MG63 (cell line): ENCODE results near the gene SERAC1. TPM values are rescaled to one million over a fixed set of nuclear protein-coding genes. Genes with fewer than 3 reads are reported as not detected.

Experiments
- DNase-seq: peaks from one replicate; pipeline ENCODE4 v3.0.0-alpha.2; 2020
- H3K27me3 ChIP-seq: fragments of 250-450 bp; sonication (Bioruptor Pico); 2 replicates; pipeline ENCODE4 v1.5.1; 2020; ENCODE audit warnings: mild to moderate bottlenecking, moderate library complexity
- H3K36me3 ChIP-seq: fragments of 250-450 bp; sonication (Bioruptor Pico); 2 replicates; pipeline ENCODE4 v1.5.1; 2020; ENCODE audit warnings: mild to moderate bottlenecking, moderate library complexity
- H3K4me3 ChIP-seq: fragments of 250-450 bp; sonication (Bioruptor Pico); 2 replicates; pipeline ENCODE4 v1.5.1; 2020; ENCODE audit warnings: mild to moderate bottlenecking, moderate library complexity
- H3K9me3 ChIP-seq: fragments of 250-450 bp; sonication (Bioruptor Pico); 2 replicates; pipeline ENCODE4 v1.5.1; 2020; ENCODE audit warnings: mild to moderate bottlenecking, moderate library complexity
- total RNA-seq: library from RNA; depleted of rRNA; stranded (reverse); fragments of >200 nt; shearing (Covaris generic); gene quantifications from 2 replicates; pipeline ENCODE4 v1.2.3, GENCODE V29; 2014; ENCODE audit warnings: low replicate concordance

The SERAC1 gene
- total RNA-seq, 1 experiment from 2014 or later = 5.7 TPM

DNA sequence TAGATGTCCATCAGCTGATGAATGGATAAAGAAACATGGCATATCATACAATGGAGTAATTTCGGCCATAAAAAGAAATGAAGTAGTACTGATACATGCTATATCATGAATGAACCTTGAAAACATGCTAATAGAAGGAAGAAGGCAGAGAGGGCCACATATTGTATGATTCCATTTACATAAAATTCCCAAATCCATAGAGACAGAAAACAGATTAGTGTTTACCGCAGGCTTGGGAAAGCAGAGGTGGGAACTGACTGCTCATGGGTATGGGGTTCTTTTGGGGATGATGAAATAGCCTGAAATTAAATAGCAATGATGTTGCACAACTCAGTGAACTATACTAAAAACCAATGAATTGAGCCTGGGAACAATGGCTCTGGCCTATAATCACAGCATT, 58.3 kb downstream of the SERAC1 start:
- Histone ChIP-seq H3K27me3 (no peaks in the 10 kb centered on the region), H3K36me3 (peaks cover 24% of the 10 kb centered on the region), H3K4me3 (no peak overlapping the region), H3K9me3 (no peaks in the 10 kb centered on the region)
- no peak for DNase-seq

DNA sequence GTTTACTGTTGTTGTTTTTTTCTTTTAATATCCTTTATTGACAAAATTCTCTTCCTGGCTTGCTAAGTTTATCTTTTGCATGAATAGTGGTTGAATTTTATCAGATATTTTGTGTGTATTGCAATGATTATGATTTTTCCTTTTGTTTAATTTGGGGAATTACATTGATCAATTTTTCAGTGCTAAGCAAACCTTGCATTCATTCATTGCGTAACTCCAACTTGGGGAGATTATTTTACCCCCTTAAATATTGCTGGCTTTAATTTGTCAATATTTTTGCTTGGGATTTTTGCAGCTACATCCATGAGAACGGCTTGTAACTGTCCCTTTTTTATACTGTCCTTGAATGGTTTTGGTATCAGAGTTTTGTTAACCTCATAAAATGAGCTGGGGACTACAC, 63.4 kb downstream of the SERAC1 start:
- DNase-seq = no peak

DNA sequence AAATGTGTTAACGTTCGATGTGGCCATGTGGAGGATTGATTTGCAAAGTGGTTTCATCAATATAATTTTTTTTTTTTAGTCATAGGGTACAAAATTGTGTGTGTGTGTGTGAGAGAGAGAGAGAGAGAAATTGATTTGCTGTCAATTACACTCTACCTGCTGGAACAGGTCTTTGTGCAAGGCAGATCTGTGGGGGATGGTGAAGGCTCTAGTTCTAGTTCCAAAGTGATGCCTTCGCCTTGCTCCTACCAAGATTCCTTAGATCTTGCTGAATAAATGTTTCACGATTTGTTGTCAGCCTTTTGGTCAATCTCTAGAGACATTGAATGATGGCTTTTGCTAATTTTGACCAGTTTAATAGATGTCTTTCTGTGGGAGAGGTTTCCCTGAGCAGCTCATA, 64.8 kb downstream of the SERAC1 start:
- DNase-seq = no peak
- Histone ChIP-seq H3K36me3 (peaks cover 24% of the 10 kb centered on the region), H3K4me3 (no peak overlapping the region), H3K27me3 (no peaks in the 10 kb centered on the region), H3K9me3 (no peaks in the 10 kb centered on the region)

More for the DNA sequence above, 63.4 kb downstream of the SERAC1 start:
- Histone ChIP-seq H3K27me3 (no peaks in the 10 kb centered on the region), H3K4me3 (no peak overlapping the region), H3K9me3 (no peaks in the 10 kb centered on the region), H3K36me3 (peaks cover 20% of the 10 kb centered on the region)

DNA sequence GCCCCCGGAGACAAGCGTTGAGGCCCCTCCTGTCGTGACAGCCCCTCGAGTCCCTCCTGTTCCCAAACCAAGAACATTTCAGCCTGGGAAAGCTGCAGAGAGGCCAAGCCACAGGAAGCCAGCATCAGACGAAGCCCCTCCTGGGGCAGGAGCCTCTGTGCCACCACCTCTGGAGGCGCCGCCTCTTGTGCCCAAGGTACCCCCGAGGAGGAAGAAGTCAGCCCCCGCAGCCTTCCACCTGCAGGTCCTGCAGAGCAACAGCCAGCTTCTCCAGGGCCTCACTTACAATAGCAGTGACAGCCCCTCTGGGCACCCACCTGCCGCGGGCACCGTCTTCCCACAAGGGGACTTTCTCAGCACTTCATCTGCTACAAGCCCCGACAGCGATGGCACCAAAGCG, 72.4 kb downstream of the SERAC1 start:
- no peaks in the 10 kb centered on the region for H3K27me3 ChIP-seq

DNA sequence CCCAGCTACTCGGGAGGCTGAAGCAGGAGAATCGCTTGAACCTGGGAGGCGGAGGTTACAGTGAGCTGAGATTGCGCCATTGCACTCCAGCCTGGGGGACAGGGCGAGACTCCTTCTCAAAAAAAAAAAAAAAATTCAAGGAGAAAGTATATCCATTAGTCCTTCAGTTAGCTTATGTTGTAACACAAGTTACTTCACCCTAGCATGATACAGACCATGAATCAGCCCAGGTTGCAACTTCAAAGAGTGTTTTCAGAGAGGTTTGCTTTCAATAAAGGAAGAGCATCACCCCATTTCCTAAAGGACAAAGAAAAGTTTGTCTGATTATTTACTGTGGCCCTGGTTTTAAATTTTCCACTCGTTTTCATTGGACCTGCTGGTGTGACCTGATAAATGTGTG, 73.0 kb downstream of the SERAC1 start:
- Histone ChIP-seq H3K9me3 (no peaks in the 10 kb centered on the region), H3K36me3 (peaks cover 79% of the 10 kb centered on the region), H3K27me3 (no peaks in the 10 kb centered on the region), H3K4me3 (no peak overlapping the region)
- no peak for DNase-seq

More for the DNA sequence above, 72.4 kb downstream of the SERAC1 start:
- H3K36me3 ChIP-seq = peaks cover 76% of the 10 kb centered on the region
- H3K4me3 ChIP-seq = no peak overlapping the region
- no peak for DNase-seq
- H3K9me3 ChIP-seq = no peaks in the 10 kb centered on the region

DNA sequence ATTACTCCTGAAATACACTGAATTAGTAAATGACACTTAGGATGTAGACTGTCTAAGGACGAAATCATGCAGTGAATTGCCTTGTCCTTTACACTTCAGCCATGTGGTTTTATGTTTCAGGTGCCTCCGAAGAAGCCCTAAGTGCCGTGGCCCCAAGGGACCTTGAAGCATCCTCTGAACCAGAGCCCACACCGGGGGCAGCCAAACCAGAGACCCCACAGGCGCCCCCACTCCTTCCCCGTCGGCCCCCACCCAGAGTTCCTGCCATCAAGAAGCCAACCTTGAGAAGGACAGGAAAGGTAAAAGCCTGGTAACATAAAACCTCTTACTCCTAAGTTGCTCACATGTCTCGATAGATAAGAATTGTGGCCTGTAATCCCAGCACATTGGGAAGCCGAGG, 75.3 kb downstream of the SERAC1 start:
- Histone ChIP-seq H3K36me3 (peaks cover 83% of the 10 kb centered on the region), H3K9me3 (no peaks in the 10 kb centered on the region), H3K27me3 (no peaks in the 10 kb centered on the region), H3K4me3 (no peak overlapping the region)
- DNase-seq = no peak

DNA sequence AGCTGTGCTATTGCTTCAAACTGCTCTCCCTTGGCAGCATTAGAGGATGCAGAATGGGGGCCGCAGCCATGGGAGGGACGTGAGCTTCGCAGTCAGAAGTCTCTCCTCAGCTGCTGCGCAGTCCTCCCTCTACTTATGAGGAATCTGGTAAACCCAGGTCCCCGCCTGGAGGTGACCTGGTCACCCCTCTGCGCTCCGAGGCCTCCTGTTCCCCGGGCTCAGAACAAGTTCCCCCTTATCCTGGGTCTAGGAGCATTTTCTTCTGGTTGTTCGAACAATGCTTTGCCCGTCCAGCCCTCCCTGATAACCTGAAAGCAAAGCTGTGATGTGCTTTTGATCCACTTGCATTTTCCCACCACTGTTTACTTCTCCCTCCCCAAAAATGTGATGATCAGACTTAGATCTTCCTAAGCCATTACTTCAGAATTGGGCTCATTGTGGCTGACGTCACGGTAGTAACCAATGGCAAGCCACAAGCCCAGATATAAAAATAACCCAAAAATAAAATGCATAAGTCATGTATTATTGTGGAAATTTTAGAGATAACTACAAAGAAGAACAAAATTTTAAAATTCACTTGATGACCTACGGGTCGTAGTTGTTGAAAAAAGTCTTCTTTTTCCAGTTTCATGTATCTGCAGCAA, 80.7 kb downstream of the SERAC1 start:
- DNase-seq = no peak
- H3K9me3 ChIP-seq = no peaks in the 10 kb centered on the region
- H3K4me3 ChIP-seq = no peak overlapping the region
- H3K27me3 ChIP-seq = no peaks in the 10 kb centered on the region
- peaks cover 88% of the 10 kb centered on the region for H3K36me3 ChIP-seq

DNA sequence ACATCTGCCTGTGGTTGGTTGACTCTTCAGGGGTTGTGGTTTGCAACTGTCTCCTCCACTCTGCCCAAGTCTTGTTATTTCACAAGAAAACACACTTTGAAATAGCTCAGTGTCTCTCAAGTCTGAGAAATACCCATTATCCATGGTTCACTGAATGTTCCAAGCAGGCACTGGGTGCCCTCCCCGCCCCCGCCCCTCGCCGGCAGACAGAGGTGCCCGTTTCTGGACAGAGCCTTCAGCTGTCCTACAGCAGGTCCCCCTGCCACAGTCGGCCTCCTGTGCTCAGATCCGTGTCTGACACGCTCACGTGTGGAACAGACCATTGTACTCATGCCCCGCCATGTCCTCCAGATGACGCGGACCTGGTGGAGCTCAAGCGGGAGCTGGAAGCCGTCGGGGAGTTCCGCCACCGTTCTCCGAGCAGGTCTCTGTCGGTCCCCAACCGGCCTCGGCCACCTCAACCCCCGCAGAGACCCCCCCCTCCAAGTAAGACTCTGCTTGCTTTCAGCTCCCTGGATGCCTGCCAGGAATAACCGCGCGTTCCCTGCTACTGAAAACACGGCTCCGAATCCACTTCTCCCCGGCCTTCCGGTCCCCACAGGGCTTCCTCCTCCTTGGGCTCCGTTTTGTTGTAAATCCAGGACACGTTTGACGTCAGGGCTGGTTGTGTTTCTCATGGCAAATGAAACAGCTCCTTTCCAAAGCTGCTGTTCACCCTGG, 81.4 kb downstream of the SERAC1 start:
- Histone ChIP-seq H3K36me3 (peaks cover 86% of the 10 kb centered on the region), H3K27me3 (no peaks in the 10 kb centered on the region), H3K4me3 (no peak overlapping the region), H3K9me3 (no peaks in the 10 kb centered on the region)
- DNase-seq = no peak

DNA sequence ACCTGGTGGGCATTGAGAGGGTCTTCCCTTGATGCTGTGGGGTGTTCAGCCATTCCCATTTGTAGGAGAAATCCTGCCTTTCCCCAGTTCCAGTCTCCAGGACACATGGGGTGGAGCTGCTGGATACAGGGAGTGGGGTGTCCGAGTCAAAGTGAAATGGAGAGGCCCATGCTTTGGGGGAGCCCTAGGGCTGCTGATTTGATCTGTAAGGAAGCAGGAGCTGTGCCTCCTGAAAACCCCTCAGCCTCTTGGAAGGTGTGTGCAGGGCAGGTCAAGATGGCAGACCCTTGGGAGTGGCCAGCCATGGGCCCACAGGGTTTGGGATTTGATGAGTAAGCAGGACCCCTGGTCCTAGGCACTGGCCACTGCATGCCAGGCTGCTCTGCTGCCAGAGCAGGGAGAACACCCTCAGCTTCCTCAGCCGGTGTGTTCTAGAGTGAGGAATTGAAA, 82.0 kb downstream of the SERAC1 start:
- Histone ChIP-seq H3K36me3 (peaks cover 89% of the 10 kb centered on the region), H3K9me3 (no peaks in the 10 kb centered on the region), H3K27me3 (no peaks in the 10 kb centered on the region), H3K4me3 (no peak overlapping the region)
- DNase-seq = no peak

DNA sequence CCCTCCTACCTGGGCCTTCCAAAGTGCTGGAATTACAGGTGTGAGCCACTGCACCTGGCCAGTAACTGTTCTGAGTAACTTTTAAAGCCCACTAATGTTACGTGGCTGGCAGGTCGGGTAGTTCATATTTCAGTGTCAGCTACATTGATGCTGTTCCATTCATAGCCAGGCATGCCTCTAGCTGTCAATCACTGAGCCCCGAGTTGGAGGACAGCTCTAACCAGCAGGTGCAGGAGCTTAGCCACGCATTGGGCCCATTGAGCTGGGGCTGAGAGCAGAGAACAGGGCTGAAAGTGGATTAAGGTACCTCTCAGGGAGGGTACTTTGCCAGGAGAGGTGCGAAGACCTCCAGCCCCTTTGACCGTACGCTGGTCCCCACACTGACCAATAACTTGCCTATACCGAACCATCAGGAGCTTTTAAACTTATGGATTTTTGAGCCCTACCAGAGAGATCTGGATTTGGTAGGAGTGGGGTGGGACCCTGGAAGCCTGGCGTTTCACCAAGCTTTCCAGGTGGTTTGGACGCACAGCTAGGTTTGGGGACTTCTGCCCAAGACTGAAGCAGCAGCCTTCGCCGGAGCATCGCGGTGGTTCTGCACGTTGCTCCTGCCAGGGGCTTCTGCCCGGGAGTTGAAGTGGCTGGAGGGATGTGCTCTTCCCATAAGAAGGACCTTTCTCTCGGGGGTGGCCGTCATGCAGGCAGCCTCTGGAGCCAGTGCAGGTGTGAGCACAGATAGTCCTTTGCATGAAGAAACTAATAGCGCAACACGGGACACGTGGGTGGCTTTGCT, 82.6 kb downstream of the SERAC1 start:
- no peak for DNase-seq
- H3K27me3 ChIP-seq = no peaks in the 10 kb centered on the region
- H3K4me3 ChIP-seq = no peak overlapping the region
- H3K9me3 ChIP-seq = no peaks in the 10 kb centered on the region
- H3K36me3 ChIP-seq = peaks cover 90% of the 10 kb centered on the region

DNA sequence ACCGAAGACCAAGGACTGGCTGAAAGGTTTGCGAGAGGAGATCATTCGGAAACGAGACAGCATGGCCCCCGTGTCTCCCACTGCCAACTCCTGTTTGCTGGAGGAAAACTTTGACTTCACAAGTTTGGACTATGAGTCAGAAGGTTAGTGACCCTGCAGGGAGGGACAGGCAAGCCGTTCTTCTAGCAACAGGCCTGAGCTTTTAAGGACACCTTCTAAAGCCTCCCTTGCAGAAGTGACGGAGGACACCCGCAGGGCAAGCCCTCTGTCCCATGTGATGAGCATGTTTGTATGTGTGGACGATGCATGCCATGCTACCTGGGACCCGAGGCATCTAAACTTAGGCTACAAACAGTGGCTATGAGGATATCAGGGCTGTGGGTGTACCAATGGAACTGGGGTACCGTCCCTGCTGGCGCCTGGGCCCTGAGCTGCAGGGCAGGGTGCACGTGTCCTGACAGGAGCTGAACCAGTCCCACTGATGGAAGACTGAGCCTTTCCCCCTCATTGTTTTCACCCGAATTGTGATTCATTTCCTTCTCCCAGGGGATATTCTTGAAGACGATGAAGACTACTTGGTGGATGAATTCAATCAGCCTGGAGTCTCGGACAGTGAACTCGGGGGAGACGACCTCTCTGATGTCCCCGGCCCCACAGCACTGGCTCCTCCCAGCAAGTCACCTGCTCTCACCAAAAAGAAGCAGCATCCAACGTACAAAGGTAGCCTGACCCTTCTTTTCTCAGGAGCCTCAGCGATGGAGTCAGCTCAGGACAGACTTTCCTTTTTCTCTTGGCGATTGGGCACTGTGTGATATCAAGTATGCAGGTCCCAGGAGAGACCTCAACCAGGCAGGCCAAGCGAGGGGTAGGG, 84.4 kb downstream of the SERAC1 start:
- H3K36me3 ChIP-seq = peaks cover 88% of the 10 kb centered on the region
- DNase-seq = no peak
- no peaks in the 10 kb centered on the region for H3K27me3 ChIP-seq
- no peak overlapping the region for H3K4me3 ChIP-seq
- no peaks in the 10 kb centered on the region for H3K9me3 ChIP-seq

DNA sequence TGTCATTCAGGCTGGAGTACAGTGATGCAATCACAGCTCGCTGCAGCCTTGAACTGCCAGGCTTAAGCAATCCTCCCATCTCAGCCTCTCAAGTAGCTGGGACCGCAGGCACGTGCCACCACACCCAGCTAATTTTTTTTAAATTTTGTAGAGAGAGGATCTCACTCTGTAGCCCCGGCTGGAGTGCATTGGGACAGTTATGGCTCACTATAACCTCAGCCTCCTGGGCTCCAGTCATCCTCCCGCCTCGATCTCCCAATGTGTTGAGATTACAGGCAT, 86.5 kb downstream of the SERAC1 start:
- H3K9me3 ChIP-seq = no peaks in the 10 kb centered on the region
- no peak overlapping the region for H3K4me3 ChIP-seq
- peaks cover 91% of the 10 kb centered on the region for H3K36me3 ChIP-seq
- DNase-seq = no peak
- no peaks in the 10 kb centered on the region for H3K27me3 ChIP-seq

DNA sequence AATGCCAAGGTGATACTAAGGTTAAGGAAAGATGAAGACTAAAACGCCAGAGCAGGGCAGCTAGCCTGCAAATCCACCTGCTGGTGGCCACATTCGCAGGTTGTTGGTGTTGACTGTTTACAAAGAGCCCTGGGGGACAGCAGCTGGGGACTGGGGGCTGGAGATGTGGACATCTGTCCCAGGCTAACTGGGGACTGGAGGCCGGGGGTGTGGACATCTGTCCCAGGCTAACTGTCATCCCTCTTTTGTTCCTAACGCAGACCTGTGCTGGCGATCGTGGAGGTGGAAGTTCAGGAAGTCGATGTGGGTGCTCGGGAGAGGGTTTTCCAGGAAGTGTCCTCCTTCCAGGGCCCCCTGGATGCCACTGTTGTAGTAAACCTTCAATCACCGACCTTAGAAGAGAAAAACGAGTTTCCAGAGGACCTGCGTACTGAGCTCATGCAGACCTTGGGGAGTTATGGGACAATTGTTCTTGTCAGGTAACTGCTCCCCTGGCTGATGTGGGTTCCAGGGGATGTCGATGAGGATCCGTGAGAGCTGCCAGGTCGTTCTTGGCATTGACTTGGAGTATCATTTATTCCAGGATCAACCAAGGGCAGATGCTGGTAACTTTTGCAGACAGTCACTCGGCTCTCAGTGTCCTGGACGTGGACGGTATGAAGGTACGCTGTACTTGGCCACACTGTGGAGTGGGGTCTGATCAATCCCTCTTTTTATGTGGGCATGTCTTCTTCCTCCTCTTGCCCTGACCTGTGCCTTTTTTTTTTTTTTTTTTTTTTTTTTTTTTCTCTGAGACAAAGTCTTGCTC, 87.0 kb downstream of the SERAC1 start:
- no peak for DNase-seq
- no peaks in the 10 kb centered on the region for H3K27me3 ChIP-seq
- H3K36me3 ChIP-seq = peaks cover 91% of the 10 kb centered on the region
- no peak overlapping the region for H3K4me3 ChIP-seq
- no peaks in the 10 kb centered on the region for H3K9me3 ChIP-seq

DNA sequence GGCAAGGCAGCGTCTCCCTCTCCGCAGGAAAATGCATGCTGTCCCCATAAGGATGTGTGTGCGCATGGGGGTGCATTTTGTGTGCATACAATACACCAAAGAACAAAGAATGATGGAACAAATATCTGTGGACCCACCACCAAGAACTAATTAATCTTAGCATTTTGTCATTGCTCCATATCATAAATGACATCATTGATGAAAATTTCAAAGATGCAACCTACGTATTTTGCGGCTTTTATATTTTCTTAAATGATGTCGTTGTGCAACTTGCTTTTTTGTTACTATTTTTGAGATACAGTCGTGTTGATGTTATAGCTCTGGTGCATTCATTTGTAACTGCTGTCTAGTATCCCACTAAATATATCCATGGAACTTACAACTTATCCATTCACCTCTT, 89.7 kb downstream of the SERAC1 start:
- Histone ChIP-seq H3K4me3 (no peak overlapping the region), H3K36me3 (peaks cover 89% of the 10 kb centered on the region), H3K9me3 (no peaks in the 10 kb centered on the region), H3K27me3 (no peaks in the 10 kb centered on the region)
- DNase-seq = no peak

DNA sequence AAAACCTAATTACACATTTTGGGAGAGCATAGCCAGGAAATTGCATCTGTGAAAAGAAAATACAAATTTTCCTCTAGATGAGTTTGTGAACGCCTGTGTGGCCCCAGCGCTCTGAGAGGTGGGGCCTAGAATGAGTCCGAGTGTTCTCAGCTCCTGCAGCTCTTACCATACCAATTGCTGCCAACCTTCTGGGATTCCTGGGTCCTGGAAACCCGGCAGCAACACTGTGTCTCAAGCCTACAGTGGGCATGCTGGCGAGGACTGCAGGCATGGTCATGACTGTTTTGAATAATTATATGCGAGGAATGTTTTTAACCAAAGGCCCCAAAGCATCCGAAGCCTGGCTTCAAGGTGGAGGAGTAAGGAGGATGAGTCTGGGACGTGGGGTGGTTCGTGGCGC, 90.4 kb downstream of the SERAC1 start:
- DNase-seq = no peak
- Histone ChIP-seq H3K9me3 (no peaks in the 10 kb centered on the region), H3K36me3 (peaks cover 86% of the 10 kb centered on the region), H3K4me3 (no peak overlapping the region), H3K27me3 (no peaks in the 10 kb centered on the region)

DNA sequence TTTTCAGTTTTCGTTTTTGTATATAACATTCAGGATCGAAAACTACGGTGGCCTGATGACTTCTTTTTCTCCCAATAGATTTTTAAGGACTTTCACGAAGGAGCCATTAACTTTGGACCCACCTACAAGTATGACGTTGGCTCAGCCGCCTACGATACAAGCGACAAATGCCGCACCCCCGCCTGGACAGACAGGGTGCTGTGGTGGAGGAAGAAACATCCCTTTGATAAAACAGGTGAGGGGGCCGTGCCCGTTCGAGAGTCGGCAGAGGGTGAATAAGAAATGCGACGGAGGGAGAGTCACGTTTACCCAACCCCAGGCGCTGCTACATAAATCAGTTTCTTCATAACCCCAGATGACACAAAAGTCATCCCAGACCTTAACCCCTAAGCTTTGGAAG, 91.5 kb downstream of the SERAC1 start:
- H3K27me3 ChIP-seq = no peaks in the 10 kb centered on the region
- peaks cover 89% of the 10 kb centered on the region for H3K36me3 ChIP-seq
- no peak overlapping the region for H3K4me3 ChIP-seq
- DNase-seq = no peak
- no peaks in the 10 kb centered on the region for H3K9me3 ChIP-seq
